ENCODE results near the gene MACF1. TPM values are rescaled to one million over a fixed set of nuclear protein-coding genes. Genes with fewer than 3 reads are reported as not detected.

MACF1 gene
- total RNA-seq, 4 donors from 2014 or later, result 82.1 to 247 (median 154) TPM

DNA sequence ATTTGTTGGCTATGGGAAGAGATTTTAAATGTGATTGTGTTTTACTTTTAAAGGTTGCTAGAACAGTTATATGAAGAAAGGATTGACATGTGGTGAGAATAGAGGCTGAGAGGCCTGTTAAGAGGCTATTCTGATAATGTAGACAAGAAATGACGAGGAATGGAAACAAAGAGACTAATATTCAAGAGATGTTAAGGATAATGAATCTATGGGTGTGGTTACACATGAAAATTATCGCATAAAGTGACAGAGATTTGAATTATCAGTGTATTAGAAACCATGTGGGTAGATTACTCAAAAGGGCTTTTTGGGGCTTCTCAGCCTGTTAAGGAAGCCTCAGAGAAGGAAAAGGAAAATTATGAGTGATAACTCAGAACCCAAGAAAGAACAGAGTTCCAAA, 120.4 kb downstream of the MACF1 start:
- TF ChIP-seq, protein P1, sequence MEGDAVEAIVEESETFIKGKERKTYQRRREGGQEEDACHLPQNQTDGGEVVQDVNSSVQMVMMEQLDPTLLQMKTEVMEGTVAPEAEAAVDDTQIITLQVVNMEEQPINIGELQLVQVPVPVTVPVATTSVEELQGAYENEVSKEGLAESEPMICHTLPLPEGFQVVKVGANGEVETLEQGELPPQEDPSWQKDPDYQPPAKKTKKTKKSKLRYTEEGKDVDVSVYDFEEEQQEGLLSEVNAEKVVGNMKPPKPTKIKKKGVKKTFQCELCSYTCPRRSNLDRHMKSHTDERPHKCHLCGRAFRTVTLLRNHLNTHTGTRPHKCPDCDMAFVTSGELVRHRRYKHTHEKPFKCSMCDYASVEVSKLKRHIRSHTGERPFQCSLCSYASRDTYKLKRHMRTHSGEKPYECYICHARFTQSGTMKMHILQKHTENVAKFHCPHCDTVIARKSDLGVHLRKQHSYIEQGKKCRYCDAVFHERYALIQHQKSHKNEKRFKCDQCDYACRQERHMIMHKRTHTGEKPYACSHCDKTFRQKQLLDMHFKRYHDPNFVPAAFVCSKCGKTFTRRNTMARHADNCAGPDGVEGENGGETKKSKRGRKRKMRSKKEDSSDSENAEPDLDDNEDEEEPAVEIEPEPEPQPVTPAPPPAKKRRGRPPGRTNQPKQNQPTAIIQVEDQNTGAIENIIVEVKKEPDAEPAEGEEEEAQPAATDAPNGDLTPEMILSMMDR (IDR thresholded peaks at IDR 0.05), result no peak
- TF ChIP-seq POLR2A (IDR thresholded peaks at IDR 0.05), result no peak
- no peaks in the 10 kb centered on the region for H3K4me1 ChIP-seq
- H3K27me3 ChIP-seq, result no peaks in the 10 kb centered on the region
- H3K9me3 ChIP-seq, result no peaks in the 10 kb centered on the region
- intact Hi-C loops (cut with DNase I), result no loop called here
- 87 to 93% methylated on average over 2 of the region's 2 CpGs for WGBS, 2 donors
- no peak overlapping the region for H3K27ac ChIP-seq
- H3K4me3 ChIP-seq, result no peak overlapping the region
- peaks cover 16 to 100% (median 30%) of the 10 kb centered on the region in 3 donors for H3K36me3 ChIP-seq
- DNase-seq, result no peak

DNA sequence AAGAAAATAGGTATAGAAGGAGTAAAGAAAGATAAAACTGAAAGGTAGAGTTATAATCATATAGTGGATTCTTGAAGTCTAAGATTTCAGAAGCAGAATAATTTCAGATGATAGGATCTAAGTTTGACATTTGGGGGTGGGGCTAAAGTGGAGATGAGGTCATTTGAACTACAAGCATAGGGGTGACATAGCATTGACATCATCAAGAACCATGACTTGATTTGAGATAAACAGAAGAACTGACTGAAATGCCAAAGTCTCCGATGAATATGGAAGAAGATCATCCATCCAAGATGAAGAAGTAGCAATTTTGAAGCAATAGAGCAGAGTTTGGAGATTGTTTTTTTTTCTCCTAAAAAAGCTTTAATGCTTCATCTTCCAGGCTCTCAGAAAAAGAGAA, 122.3 kb downstream of the MACF1 start:
- WGBS, 2 donors, result 91 to 100% methylated on average over 1 of the region's 1 CpG
- H3K36me3 ChIP-seq, result peaks cover 14 to 100% (median 26%) of the 10 kb centered on the region in 3 donors
- DNase-seq, result no peak

DNA sequence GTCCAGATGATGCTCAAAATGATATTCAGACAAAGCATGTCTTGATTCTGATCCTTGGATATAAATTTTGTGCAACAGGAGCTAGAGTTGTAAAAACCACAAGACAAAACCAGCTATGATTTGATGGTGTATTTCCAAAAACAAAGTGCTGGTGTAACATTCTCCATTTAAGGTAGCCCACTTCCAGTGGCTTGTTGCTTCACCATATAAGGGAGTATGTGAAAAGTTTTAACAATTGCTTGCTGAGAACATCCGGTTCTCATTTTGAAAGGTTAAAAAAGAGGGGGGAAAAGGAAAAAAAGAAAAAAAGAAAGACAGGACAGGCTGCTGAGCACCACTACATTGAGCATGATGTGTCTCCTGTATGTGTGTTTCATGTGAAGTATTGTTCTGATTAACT, 123.6 kb downstream of the MACF1 start:
- no peaks in the 10 kb centered on the region for H3K9me3 ChIP-seq
- no peak overlapping the region for H3K4me3 ChIP-seq
- intact Hi-C loops (cut with DNase I), result no loop called here
- DNase-seq, result no peak
- H3K27me3 ChIP-seq, result no peaks in the 10 kb centered on the region
- no peaks in the 10 kb centered on the region for H3K4me1 ChIP-seq
- 50 to 71% methylated on average over 1 of the region's 1 CpG for WGBS, 2 donors
- H3K36me3 ChIP-seq, result peaks cover 7 to 100% (median 18%) of the 10 kb centered on the region in 3 donors
- H3K27ac ChIP-seq, result peak overlapping the region in 3 of 4 donors; percentile 53 to 64 (median 56)
- TF ChIP-seq, protein P1 (IDR thresholded peaks at IDR 0.05), result no peak
- no peak for TF ChIP-seq POLR2A (IDR thresholded peaks at IDR 0.05)

More for the DNA sequence above, 122.3 kb downstream of the MACF1 start:
- TF ChIP-seq, protein P1 (IDR thresholded peaks at IDR 0.05), result no peak
- TF ChIP-seq POLR2A (IDR thresholded peaks at IDR 0.05), result no peak
- H3K4me1 ChIP-seq, result no peaks in the 10 kb centered on the region
- no peaks in the 10 kb centered on the region for H3K9me3 ChIP-seq
- H3K4me3 ChIP-seq, result no peak overlapping the region
- intact Hi-C loops (cut with DNase I), result no loop called here
- H3K27me3 ChIP-seq, result no peaks in the 10 kb centered on the region
- peak overlapping the region in 2 of 4 donors; percentile 56 to 64 for H3K27ac ChIP-seq

DNA sequence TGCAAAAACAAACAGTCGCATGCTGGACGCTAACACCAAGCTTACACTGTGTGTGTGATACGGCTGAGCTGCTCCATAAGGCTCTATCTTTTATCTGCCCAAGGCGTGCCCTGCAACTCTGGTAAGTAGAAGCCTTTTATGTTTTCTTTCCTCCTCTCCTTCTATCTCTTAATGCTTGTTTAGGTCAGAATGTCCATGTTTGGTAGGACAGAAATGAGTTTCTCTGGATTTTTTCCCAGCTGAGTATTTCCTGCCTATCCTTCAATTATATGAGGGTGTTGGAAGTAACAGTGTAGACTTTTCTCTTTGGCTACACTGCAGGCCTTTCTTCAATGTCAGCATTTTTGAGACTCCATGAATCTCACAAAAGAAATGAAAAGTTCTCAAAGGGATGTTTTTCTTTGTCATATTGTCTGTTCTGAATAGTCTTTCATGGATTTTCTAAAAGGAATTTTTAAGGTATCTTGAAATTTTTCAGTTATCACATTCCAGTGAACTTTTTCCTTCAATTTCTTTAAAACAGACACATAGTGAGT, 124.2 kb downstream of the MACF1 start:
- no peak for TF ChIP-seq POLR2A (IDR thresholded peaks at IDR 0.05)
- TF ChIP-seq, protein P1 (IDR thresholded peaks at IDR 0.05), result no peak
- no peak for DNase-seq
- Histone ChIP-seq H3K4me3 (peak overlapping the region in 1 of 4 donors; percentile 0), H3K27me3 (no peaks in the 10 kb centered on the region), H3K9me3 (no peaks in the 10 kb centered on the region), H3K4me1 (no peaks in the 10 kb centered on the region), H3K36me3 (peaks cover 6 to 100% (median 18%) of the 10 kb centered on the region in 3 donors), H3K27ac (peak overlapping the region in 3 of 4 donors; percentile 42 to 64 (median 56))
- 79 to 81% methylated on average over 4 of the region's 4 CpGs for WGBS, 2 donors
- intact Hi-C loops (cut with DNase I), result no loop called here

DNA sequence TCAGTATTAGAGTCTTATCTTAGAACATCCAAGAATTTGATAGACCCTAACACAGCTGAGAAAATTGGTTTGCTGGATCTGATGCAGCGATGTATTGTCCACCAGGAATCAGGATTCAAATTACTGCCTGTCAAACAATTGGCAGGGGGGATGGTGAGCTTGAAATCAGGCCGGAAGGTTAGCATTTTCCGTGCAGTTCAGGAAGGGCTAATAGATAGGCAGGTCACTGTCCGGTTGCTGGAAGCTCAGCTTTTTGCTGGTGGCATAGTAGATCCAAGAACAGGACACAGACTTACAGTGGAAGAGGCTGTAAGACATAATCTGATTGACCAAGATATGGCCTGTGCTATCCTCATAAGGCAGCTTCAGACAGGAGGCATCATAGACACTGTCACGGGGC, 127.2 kb downstream of the MACF1 start:
- Histone ChIP-seq H3K4me3 (no peak overlapping the region), H3K36me3 (peaks cover 6 to 96% (median 6%) of the 10 kb centered on the region in 3 donors), H3K9me3 (no peaks in the 10 kb centered on the region), H3K4me1 (no peaks in the 10 kb centered on the region), H3K27me3 (no peaks in the 10 kb centered on the region), H3K27ac (peak overlapping the region in 1 of 4 donors; percentile 23)
- intact Hi-C loops (cut with DNase I), result no loop called here
- WGBS, 2 donors, result 94% methylated on average over 4 to 5 of the region's 5 CpGs
- no peak for DNase-seq
- no peak for TF ChIP-seq POLR2A (IDR thresholded peaks at IDR 0.05)
- TF ChIP-seq, protein P1 (IDR thresholded peaks at IDR 0.05), result no peak
